Measurements from ENCODE around the gene RHCE.
"Not testable (repeated sequence)": the region's sequence is repeated elsewhere in the genome, so short reads cannot be mapped to it uniquely, and the experiment has no call there.

Gene RHCE

DNA sequence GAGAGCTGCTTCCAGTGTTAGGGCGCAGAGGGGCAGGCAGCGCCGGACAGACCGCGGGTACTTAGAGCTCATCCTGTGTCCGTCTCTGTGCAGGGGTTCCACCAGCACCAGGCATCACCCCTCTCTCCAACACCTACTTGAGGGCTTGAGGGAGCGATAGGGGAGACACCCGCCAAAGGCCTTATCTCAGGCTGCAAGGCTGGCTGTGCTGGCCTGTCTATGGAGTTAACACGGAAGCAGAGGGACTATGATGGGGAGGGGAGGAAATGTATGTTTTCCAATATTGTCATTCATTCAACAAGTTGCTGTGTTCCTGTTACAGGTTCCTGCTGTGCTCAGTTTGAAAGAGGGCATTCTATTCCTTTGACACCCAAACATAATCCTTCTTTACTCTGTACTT, at the start of gene RHCE:
Gene RHCE, minus strand, starts transcription at position 111 of the 400 bp plus-strand sequence. Its CDS starts 39 bp downstream, at position 72.
- not testable (repeated sequence) for H3K27ac ChIP-seq

DNA sequence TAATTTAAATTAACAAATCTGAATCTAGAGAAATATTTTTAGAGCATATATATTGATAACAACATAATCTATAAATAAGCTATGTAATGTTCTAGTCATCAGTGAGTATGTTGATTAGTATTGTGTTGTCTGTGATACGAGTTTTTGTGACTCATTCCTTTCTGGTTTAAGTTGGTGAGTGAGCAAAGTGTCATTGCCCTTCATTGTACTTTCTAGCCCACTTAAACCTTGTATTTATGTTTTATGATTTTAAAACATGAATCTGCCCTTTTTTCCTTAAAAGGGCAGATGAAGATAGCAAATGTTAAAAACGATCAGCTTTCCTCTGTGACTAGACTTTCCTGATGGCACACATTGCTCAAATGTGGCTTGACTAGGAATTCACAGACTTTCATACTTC, 48.6 kb upstream of the RHCE start:
- H3K27ac ChIP-seq = no peak overlapping the region
- TF ChIP-seq, protein P1, sequence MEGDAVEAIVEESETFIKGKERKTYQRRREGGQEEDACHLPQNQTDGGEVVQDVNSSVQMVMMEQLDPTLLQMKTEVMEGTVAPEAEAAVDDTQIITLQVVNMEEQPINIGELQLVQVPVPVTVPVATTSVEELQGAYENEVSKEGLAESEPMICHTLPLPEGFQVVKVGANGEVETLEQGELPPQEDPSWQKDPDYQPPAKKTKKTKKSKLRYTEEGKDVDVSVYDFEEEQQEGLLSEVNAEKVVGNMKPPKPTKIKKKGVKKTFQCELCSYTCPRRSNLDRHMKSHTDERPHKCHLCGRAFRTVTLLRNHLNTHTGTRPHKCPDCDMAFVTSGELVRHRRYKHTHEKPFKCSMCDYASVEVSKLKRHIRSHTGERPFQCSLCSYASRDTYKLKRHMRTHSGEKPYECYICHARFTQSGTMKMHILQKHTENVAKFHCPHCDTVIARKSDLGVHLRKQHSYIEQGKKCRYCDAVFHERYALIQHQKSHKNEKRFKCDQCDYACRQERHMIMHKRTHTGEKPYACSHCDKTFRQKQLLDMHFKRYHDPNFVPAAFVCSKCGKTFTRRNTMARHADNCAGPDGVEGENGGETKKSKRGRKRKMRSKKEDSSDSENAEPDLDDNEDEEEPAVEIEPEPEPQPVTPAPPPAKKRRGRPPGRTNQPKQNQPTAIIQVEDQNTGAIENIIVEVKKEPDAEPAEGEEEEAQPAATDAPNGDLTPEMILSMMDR (conservative IDR thresholded peaks at IDR 0.05) = no peak

DNA sequence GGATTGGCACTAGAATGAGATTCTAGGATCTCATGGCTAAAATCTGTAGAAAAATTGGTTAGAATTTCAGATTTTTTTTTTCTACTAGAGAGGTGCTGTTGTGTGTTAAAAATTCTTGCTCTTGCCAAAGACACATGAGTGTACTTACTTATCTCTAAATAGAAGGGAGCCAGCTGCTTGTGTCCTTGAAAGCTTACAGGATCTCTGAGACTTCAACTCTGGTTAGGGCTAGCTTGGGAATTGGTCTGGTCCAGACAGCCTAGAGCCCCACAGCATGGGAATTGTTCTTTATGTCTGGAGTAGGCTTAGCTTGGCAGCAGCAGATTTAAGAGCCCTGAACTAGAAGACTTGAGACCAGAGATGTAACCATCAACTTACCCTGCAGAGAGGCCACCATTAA, 47.4 kb upstream of the RHCE start:
- TF ChIP-seq, protein P1 (conservative IDR thresholded peaks at IDR 0.05) = no peak
- no peak overlapping the region for H3K27ac ChIP-seq

DNA sequence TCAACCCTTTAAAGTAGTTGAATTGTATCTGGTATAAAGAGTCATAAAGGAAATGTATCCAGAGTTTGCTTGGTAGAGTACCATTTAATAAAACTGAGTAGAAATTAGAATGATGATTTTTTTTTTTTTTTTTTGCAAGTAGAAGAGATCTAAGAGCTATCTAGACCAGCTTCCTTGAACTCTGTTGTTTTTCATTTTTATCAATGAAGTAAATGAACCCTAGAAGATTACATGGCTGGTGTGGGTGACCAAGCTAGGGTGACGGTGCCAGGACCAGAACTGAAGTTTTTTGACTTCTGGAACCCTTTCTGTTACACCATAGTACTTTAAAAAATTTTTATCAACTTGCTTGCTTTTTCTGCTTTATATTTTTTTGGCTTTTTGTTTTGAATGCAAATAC, 47.0 kb upstream of the RHCE start:
- TF ChIP-seq, protein P1 (conservative IDR thresholded peaks at IDR 0.05) = no peak
- no peak overlapping the region for H3K27ac ChIP-seq

DNA sequence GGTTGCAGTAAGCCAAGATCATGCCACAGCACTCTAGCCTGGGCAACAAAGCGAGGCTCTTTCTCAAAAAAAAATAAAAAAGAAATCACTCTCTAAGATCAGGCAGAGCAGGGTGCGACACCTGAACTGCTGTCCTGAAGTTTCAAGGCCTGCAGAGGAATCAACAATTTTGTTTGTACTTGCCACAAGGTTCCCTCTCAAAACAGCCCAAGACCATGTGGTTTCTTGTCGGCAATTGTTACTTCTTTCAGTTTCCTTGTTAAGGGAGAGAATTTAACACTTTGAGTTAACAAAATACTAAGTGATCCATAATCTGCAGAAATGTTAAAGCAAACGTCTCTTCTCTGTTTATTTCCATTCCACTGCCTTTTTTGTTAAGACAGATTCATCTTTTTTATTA, 46.6 kb upstream of the RHCE start:
- no peak overlapping the region for H3K27ac ChIP-seq
- TF ChIP-seq, protein P1 (conservative IDR thresholded peaks at IDR 0.05) = no peak

DNA sequence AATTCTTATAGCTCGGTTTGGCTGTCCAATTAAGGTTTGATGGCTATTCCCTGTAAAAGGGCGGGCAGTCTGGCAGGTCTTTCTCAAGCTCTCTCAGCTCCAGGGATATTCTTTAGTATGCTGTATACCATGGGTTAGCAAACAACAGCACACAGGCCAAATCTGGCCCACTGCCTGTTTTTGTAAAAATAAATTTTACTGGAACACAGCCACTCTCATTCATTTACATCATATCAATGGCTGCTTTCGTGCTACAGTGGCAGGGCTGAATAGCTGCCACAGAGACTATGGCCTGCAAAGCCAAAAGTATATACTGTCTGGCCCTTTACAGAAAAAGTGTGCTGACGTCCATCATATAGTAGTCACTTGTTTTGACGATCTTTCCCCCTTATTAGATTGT, 42.1 kb upstream of the RHCE start:
- TF ChIP-seq, protein P1 (conservative IDR thresholded peaks at IDR 0.05) = no peak
- H3K27ac ChIP-seq = peak overlapping the region; percentile 70

DNA sequence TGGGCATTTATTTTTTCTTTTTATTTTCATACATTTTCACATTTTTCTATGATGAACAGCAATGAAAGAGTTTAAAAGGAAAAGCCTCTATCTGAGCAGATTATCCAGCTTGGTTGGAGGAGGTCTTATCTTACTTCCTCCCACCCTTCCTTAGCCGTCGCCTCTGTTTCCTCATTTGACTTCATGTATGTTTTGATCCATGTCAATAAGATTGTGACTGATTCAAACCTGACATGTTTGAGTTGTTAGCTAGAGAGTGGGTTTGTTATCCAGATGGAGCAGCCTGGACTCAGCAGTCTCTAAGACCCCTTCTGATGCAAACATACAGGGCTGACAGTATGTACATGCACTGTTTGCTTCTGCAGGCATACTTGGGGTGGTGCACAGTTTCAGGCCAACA, 41.2 kb upstream of the RHCE start:
- H3K27ac ChIP-seq = peak overlapping the region; percentile 70
- TF ChIP-seq, protein P1 (conservative IDR thresholded peaks at IDR 0.05) = no peak

DNA sequence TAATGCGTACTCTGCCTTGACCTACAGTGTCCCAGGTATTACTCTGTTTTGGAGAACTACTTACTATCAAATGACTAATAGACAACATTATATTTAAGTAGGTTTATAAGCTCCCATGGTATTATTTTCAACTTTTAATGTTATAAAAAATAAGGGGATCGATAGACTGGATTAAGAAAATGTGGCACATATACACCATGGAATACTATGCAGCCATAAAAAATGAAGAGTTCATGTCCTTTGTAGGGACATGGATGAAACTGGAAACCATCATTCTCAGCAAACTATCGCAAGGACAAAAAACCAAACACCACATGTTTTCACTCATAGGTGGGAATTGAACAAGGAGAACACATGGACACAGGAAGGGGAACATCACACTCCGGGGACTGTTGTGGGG, 40.2 kb upstream of the RHCE start:
- peak overlapping the region; percentile 82 for H3K27ac ChIP-seq

DNA sequence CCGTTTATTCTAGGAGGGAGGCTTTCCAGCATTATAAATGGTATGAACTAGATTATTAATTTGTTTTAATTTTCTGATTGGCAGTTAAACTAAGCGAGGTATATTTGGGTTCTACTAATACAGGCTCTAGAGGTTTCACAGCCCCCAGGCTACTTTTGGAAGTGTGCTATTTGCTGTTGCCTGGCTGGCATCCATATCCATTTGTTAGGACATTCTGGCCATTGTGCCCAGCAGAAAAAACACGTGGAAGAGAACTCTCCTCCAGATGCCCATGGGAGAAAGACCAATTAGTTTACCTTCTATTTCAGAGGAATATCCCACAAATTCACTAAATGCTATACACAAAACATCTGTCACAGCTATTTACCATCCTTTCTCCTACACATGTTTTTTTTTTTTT, 39.4 kb upstream of the RHCE start:
- TF ChIP-seq, protein P1 (conservative IDR thresholded peaks at IDR 0.05) = no peak
- peak overlapping the region; percentile 82 for H3K27ac ChIP-seq

All from VCaP (cell line).